GM12878 (cell line): Measurements from ENCODE around the gene PLEKHA5. TPM values are rescaled to one million over a fixed set of nuclear protein-coding genes. Genes with fewer than 3 reads are reported as not detected.

ENCODE experiments used
- ATAC-seq: fragments of 200-7000 bp; cut with Tn5 transposase; 3 replicates; pipeline ENCODE4 v1.9.1; 2020; ENCODE audit warnings: mild to moderate bottlenecking, moderate library complexity
- BruUV-seq: library from RNA; stranded (reverse); fragments of 400-500 nt; replicated peaks from 2 replicates; lab custom pipeline; 2021; lab: Mats Ljungman, UMichigan
- CTCF ChIA-PET: fragments of 300-600 bp; sonication (Branson Sonifier 250); formaldehyde crosslinking; extraction: SDS; loops from one replicate; lab custom pipeline; 2021; ENCODE audit warnings: inconsistent platforms; lab: Yijun Ruan, JAX
- POLR2A ChIA-PET: fragments of 350-600 bp; formaldehyde crosslinking; extraction: SDS; loops from one replicate; lab custom pipeline; 2021; ENCODE audit warnings: inconsistent platforms; lab: Charles Lee
- RAD21 ChIA-PET: fragments of 300-600 bp; sonication (Branson Sonifier 250); formaldehyde crosslinking; loops from one replicate; lab custom pipeline; 2023; ENCODE audit warnings: antibody characterized with exemption; ENCODE audit not compliant: unreplicated experiment; lab: Charles Lee
- SMC1A ChIA-PET: fragments of 300-600 bp; sonication (Branson Sonifier 250); formaldehyde crosslinking; loops from one replicate; lab custom pipeline; 2023; ENCODE audit not compliant: unreplicated experiment, uncharacterized antibody; lab: Charles Lee
- DNase-seq: peaks from one replicate; pipeline ENCODE4 v3.0.0-alpha.2; 2011; ENCODE audit warnings: low read depth, low spot score
- FAIRE-seq: peaks from 3 replicates; lab custom pipeline; 2011; peaks lifted over from hg19 to GRCh38; lab: Jason Lieb, UNC
- H2AFZ ChIP-seq: 2 replicates; pipeline ENCODE4 v1.6.0; 2011; ENCODE audit warnings: low read depth, low read length, control low read depth; ENCODE audit not compliant: control insufficient read depth
- H3K27ac ChIP-seq: 2 replicates; pipeline ENCODE4 v1.5.1; 2011; ENCODE audit warnings: control low read depth; ENCODE audit not compliant: control insufficient read depth, insufficient read depth
- H3K27me3 ChIP-seq, 2 experiments: replicated peaks in 1 of 2; 2 replicates each; pipeline versions ENCODE4 v1.6.0 to v1.6.1; 2011; ENCODE audit warnings: low read length in 1 of 2; ENCODE audit not compliant: control insufficient read depth in 2 of 2, insufficient read depth in 2 of 2
- H3K36me3 ChIP-seq, 2 experiments: 2 replicates each; pipeline ENCODE4 v1.5.1; 2011; ENCODE audit warnings: low read length in 1 of 2; ENCODE audit not compliant: control insufficient read depth in 2 of 2, insufficient read depth in 2 of 2
- H3K4me1 ChIP-seq: 2 replicates; pipeline ENCODE4 v1.6.1; 2011; ENCODE audit warnings: mild to moderate bottlenecking, low read length, moderate library complexity, mixed read lengths; ENCODE audit not compliant: control insufficient read depth, insufficient read depth
- H3K4me2 ChIP-seq: 2 replicates; pipeline ENCODE4 v1.6.0; 2011; ENCODE audit warnings: control low read depth; ENCODE audit not compliant: control insufficient read depth, insufficient read depth
- H3K4me3 ChIP-seq: fragments of 200-600 bp; sonication (generic); 2 replicates; pipeline ENCODE4 v1.5.1; 2016
- H3K79me2 ChIP-seq: 2 replicates; pipeline ENCODE4 v1.6.0; 2011; ENCODE audit warnings: low read length; ENCODE audit not compliant: control insufficient read depth, insufficient read depth
- H3K9ac ChIP-seq: 2 replicates; pipeline ENCODE4 v1.8.0; 2011; ENCODE audit warnings: low read length, control low read depth, mixed read lengths; ENCODE audit not compliant: control insufficient read depth, insufficient read depth
- H3K9me3 ChIP-seq: replicated peaks from 3 replicates; pipeline ENCODE4 v1.5.1; 2011; ENCODE audit warnings: mild to moderate bottlenecking, low read length; ENCODE audit not compliant: control insufficient read depth, insufficient read depth
- H4K20me1 ChIP-seq: 2 replicates; pipeline ENCODE4 v1.6.0; 2011; ENCODE audit not compliant: control insufficient read depth, insufficient read depth
- POLR2AphosphoS5 ChIP-seq: IDR thresholded peaks from 2 replicates; pipeline ENCODE4 v1.6.1; 2011; ENCODE audit warnings: mild to moderate bottlenecking, low read length, inconsistent platforms
- RAD21 ChIP-seq: IDR thresholded peaks from 2 replicates; pipeline ENCODE4 v1.6.1; 2011; ENCODE audit warnings: mild to moderate bottlenecking, low read depth, low read length, moderate library complexity; ENCODE audit not compliant: insufficient read depth
- SMC3 ChIP-seq: IDR thresholded peaks from 2 replicates; pipeline ENCODE4 v1.6.1; 2011; ENCODE audit warnings: low read length, improper control_type of control experiment, borderline replicate concordance
- TARDBP ChIP-seq: IDR thresholded peaks from 2 replicates; pipeline ENCODE4 v1.6.1; 2016; ENCODE audit warnings: borderline replicate concordance
- WGBS: methylation state at CpG from one replicate; pipeline ENCODE4 v1.1.6; 2016; ENCODE audit warnings: low lambda C conversion rate; ENCODE audit not compliant: insufficient replicate concordance, insufficient coverage; ENCODE audit errors: missing lambda C conversion rate; 5-methylcytosine and 5-hydroxymethylcytosine counted together
- in situ Hi-C: fragments of 300-500 bp; cut with MboI; formaldehyde crosslinking; loops from 9 replicates; pipeline ENCODE4 v1.14.3; 2018; ENCODE audit warnings: mixed read lengths
- intact Hi-C: fragments of 100-400 bp; cut with micrococcal nuclease; formaldehyde crosslinking; loops from one replicate; pipeline ENCODE4 v1.14.2; 2022; ENCODE audit not compliant: unreplicated experiment
- polyA plus RNA-seq, 11 experiments: library from polyadenylated mRNA; depleted of rRNA in 4 of 11; unstranded in 6 of 11; stranded (reverse) in 5 of 11; fragments of >200 nt; fragmentation: Nextera tagmentation in 4 of 11; fragmentation: Illumina TruSeq in 1 of 11; extraction: Ambion mirVana in 4 of 11; extraction: Trizol in 1 of 11; gene quantifications; 1 replicate in 1 of 11; 2 replicates in 10 of 11; pipeline versions ENCODE4 v1.2.1 to v1.2.3, GENCODE V29; 2011 to 2016; ENCODE audit warnings: inconsistent platforms in 2 of 11, missing spikeins in 2 of 11, low read depth in 1 of 11
- total RNA-seq, 4 experiments: library from RNA; depleted of rRNA in 3 of 4; stranded (reverse); fragments of >200 nt in 3 of 4; fragmentation: Illumina TruSeq in 1 of 4; extraction: Trizol in 1 of 4; gene quantifications; 2 replicates each; pipeline versions ENCODE4 v1.2.1 to v1.2.3, GENCODE V29; 2013 to 2021
- TF ChIP-seq, protein P1 (sequence below), 3 experiments: IDR thresholded peaks in 2 of 3; conservative IDR thresholded peaks in 1 of 3; 2 replicates each; pipeline ENCODE4 v1.5.1; 2011; ENCODE audit warnings: low read depth in 3 of 3, low read length in 3 of 3, mild to moderate bottlenecking in 3 of 3, control low read depth in 2 of 3, moderate library complexity in 2 of 3, inconsistent platforms in 1 of 3, mixed read lengths in 1 of 3; ENCODE audit not compliant: control insufficient read depth in 2 of 3, insufficient read depth in 1 of 3; ENCODE audit errors: extremely low read depth in 1 of 3
- TF ChIP-seq, protein P2 (sequence below): fragments of 450-650 bp; conservative IDR thresholded peaks from 2 replicates; pipeline ENCODE4 v1.6.1; 2017; ENCODE audit warnings: mild to moderate bottlenecking, moderate library complexity

PLEKHA5 gene
- total and polyA plus RNA-seq, 10 of the 15 experiments (the other 5 are each of a cell fraction or from before 2014, with no cell fraction given), result 0.09 to 0.33 (median 0.18) TPM; not detected in 3

DNA sequence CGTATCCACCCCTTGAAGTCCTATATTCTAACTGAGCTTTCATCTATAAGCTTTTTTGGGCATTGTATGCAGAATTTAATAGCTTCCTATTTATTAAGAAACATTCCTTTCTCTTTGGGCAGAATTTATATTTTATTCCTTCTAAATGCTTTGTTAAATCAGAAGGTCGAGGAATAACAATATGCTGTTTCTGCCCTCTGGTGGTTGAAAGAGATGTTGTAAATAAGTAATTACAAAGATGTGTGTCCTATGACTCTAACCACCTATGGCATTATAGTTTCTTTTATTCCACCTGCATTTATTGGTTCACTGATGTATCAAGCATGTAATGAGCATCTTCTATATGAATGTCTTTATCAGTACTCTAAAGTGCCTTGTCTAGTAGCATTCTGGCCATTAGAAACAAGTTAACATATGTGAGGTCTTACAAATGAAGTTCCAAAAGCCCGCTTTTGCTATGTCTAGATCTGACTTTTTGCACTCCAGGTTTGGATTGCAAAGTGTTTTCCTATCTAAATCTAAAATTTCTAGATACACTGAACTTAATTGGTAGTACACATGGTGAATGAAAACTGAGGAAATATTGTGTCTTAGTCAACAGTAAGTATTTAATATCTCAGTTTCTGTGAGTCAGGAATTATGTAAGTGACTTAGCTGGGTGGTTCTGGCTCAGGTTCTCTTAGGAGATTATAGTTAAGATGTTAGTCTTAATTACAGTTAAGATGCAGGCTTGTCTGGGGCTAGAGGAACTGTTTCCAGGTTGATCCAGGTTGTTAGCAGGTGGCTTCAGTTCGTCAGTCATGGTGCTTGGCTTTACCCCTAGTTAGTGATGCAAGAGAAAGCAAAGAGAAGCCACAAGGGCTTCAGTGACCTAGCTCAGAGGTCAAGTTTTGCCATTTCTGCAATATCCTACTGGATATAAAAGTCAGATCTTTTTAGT, 57.5 kb downstream of the PLEKHA5 start:
- ChIA-PET POLR2A (no interaction called here), CTCF (interaction anchor here (0.7 to 2.1 kb wide), 26 partner anchors 8 to 1048 kb away, joined by 3 to 20 read pairs (median 4); no protein-coding TSS in a partner anchor), SMC1A (interaction anchor here (0.7 to 3.7 kb wide), 8 partner anchors 10 to 937 kb away, joined by 3 to 17 read pairs (median 4); no protein-coding TSS in a partner anchor), RAD21 (interaction anchor here (0.7 to 1.6 kb wide), 9 partner anchors 13 to 937 kb away, joined by 3 to 8 read pairs (median 4); partner anchors contain the start of gene PIK3C2G)
- H3K4me2 ChIP-seq, result no peak overlapping the region
- no peaks in the 10 kb centered on the region for H3K27me3 ChIP-seq
- no TSS peak for BruUV-seq
- H3K36me3 ChIP-seq, result no peaks in the 10 kb centered on the region
- H4K20me1 ChIP-seq, result no peaks in the 10 kb centered on the region
- no peaks in the 10 kb centered on the region for H3K9me3 ChIP-seq
- H3K27ac ChIP-seq, result no peak overlapping the region
- no peaks in the 10 kb centered on the region for H3K4me1 ChIP-seq
- FAIRE-seq (no peak), DNase-seq (no peak), ATAC-seq (peak; percentile 53; the same call in 2 of the 3 replicates)
- in situ Hi-C loops (loop anchor here (10.0 kb wide), 3 partner anchors 752 to 1042 kb away; no protein-coding TSS in a partner anchor), intact Hi-C loops (loop anchor here (1.0 to 5.0 kb wide), 4 partner anchors 326 to 1045 kb away; no protein-coding TSS in a partner anchor)
- no peak overlapping the region for H3K4me3 ChIP-seq
- TF ChIP-seq, protein P1, sequence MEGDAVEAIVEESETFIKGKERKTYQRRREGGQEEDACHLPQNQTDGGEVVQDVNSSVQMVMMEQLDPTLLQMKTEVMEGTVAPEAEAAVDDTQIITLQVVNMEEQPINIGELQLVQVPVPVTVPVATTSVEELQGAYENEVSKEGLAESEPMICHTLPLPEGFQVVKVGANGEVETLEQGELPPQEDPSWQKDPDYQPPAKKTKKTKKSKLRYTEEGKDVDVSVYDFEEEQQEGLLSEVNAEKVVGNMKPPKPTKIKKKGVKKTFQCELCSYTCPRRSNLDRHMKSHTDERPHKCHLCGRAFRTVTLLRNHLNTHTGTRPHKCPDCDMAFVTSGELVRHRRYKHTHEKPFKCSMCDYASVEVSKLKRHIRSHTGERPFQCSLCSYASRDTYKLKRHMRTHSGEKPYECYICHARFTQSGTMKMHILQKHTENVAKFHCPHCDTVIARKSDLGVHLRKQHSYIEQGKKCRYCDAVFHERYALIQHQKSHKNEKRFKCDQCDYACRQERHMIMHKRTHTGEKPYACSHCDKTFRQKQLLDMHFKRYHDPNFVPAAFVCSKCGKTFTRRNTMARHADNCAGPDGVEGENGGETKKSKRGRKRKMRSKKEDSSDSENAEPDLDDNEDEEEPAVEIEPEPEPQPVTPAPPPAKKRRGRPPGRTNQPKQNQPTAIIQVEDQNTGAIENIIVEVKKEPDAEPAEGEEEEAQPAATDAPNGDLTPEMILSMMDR (IDR thresholded peaks at IDR 0.05 in 2 of 3, conservative IDR thresholded peaks at IDR 0.05 in 1 of 3; ENCODE audit: control insufficient read depth in 2 of 3, extremely low read depth in 1 of 3, insufficient read depth in 1 of 3, low read depth in 3 of 3, low read length in 3 of 3), result peak in 2 of 3 experiments; percentile 40 to 52; a peak in 4 of 6 replicates
- no peak for TF ChIP-seq POLR2AphosphoS5
- peak; percentile 63 for TF ChIP-seq RAD21
- TF ChIP-seq, protein P2, sequence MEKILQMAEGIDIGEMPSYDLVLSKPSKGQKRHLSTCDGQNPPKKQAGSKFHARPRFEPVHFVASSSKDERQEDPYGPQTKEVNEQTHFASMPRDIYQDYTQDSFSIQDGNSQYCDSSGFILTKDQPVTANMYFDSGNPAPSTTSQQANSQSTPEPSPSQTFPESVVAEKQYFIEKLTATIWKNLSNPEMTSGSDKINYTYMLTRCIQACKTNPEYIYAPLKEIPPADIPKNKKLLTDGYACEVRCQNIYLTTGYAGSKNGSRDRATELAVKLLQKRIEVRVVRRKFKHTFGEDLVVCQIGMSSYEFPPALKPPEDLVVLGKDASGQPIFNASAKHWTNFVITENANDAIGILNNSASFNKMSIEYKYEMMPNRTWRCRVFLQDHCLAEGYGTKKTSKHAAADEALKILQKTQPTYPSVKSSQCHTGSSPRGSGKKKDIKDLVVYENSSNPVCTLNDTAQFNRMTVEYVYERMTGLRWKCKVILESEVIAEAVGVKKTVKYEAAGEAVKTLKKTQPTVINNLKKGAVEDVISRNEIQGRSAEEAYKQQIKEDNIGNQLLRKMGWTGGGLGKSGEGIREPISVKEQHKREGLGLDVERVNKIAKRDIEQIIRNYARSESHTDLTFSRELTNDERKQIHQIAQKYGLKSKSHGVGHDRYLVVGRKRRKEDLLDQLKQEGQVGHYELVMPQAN, result no peak
- TF ChIP-seq SMC3, result peak; percentile 48; the same call in 1 of the 2 replicates
- no peak for TF ChIP-seq TARDBP
- 19% methylated on average over 4 of the region's 4 CpGs for WGBS
- H2AFZ ChIP-seq, result no peak overlapping the region
- H3K9ac ChIP-seq, result no peak overlapping the region
- no peaks in the 10 kb centered on the region for H3K79me2 ChIP-seq
